GM18858 (cell line): ENCODE data around the gene HCRTR1.

Source experiments
- ATAC-seq: cut with Tn5 transposase; IDR thresholded peaks from one replicate; pipeline ENCODE4 v1.9.1; 2021; ENCODE audit not compliant: unreplicated experiment

The HCRTR1 gene

DNA sequence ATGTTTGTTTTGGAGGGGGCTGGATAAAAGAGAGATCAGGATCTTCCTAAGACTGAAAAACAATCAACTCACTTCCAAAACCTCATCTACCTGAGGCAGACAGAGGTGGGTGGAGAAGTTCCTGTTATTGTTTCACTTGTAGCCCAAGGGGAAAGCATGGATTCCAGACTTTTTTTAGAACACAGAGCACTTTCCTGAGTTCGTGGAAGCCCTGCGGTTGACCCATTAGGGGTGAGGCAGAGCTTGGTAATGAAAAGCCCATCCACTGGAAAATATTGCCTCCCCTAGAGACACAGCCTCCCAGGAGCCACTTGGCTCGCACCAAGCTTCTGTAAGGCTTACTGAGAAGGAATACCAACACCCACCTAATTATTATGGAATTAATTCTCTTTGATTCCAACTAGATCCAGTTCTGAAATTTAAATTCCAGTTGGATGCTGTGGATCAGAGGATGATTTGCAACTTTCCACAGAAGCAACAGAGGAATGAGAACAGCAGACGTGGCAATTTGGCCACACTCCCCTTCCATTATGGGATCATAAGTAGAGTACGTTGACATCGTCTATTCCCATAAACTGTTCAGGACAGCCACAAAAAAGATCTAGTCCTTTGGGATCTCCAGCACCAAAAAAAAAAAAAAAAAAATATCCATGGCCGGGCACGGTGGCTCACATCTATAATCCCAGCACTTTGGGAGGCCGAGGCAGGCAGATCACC, 31.3 kb downstream of the HCRTR1 start:
- ATAC-seq = no peak

DNA sequence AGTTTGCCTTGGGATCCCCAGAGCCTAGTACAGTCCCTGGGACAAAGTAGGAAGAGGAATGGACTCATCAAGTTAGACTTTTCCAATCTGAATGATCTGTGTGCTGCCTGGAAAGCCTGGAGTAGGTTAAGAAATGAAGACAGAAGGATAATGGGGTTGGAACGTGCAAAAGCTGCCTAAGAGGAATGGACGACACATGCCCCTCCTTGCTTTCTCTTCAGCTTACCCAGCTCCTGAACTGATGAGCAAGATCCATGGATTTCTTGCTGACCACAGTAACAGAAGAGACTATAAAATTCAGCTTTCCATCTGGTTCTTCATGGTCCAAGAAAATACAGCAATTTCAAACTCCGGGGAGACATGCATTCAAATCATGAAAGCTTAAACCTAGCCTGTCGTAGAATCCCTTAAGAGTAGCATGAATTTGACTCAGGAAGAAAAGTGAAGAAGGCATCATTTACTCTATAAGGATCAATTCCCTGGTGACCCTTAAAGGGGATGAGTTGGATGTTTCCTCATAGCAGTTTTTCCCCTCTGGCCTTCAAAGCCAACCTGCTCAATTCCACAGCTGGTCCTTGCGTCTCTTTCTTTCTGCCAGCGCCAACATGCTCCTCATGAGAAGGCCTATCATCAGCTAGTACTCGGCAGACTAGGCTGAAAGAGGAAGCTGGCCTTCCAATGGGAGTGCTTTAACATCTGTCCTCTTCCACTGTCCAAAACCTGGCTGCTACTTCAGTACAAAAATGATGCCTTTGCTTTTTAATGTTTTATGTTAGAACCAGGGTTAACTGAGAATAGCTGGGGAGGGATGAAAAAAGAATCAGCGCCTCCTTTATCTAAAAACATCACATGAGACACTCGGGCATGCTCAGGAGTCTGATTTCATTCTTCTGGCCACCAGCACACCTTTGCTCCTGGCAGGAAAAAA, 32.9 kb downstream of the HCRTR1 start:
- ATAC-seq = no peak

DNA sequence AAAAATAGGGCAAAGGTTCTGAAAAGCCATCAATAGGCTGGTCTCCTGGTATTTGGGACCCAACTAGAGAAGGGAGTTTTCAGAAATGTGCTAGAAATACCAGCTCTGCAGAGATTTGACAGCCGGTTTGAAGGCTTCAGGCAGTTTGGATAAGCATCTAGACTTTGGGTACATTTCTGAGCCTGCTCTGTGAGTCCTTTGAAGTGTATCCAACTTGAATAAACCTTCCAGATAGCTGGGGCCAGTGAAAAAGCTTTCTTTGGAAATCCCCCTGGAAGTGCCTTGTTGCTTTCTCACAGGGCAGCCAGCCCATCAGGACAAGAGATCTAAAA, 33.6 kb downstream of the HCRTR1 start:
- no peak for ATAC-seq

DNA sequence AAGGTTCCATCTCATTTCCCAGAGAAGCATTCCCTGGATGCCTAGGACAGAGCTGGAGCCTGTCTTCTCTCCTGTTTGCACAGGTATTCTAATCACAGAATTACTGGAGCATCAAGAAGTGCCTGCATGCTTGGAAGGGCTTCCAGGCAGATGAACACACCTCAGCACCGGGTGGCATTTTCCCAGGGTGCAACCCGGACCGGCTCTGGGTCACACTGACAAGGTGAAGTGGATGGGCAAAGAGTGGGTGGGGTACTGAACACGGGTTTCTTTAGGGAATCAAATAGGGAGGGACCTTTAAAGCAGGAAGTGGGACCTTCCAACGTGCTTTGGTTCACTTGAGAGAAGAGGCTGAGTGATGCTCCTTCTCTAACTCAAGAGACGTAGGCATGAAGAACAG, 34.3 kb downstream of the HCRTR1 start:
- no peak for ATAC-seq

DNA sequence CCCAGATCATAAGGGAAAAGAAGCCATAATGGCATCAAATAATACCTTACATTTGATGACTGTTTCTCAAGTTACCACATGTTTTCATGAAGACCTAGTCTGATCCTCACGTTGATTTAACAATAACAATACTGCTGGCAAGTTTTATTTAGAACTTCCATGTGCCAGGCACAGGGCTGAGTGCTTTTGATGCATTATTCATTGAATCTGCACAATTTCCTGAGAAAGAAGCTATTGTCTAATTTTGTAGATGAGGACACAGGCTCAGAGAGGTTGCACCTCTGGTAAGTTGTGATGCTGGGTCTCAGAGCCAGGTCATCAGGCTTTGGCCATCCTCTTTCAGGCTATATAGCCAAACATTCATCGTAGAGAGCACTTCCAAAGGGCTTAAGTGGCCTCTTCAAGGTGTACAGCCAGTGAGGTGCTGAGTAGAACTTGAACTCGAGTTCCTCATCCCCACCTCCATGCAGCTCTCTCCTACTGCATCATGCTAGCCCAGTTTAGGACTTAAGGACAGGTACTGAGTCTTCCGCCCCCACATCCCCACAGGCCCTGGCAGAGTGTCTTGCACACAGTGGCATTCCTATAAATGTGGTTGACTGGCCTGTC, 35.5 kb downstream of the HCRTR1 start:
- ATAC-seq = no peak

DNA sequence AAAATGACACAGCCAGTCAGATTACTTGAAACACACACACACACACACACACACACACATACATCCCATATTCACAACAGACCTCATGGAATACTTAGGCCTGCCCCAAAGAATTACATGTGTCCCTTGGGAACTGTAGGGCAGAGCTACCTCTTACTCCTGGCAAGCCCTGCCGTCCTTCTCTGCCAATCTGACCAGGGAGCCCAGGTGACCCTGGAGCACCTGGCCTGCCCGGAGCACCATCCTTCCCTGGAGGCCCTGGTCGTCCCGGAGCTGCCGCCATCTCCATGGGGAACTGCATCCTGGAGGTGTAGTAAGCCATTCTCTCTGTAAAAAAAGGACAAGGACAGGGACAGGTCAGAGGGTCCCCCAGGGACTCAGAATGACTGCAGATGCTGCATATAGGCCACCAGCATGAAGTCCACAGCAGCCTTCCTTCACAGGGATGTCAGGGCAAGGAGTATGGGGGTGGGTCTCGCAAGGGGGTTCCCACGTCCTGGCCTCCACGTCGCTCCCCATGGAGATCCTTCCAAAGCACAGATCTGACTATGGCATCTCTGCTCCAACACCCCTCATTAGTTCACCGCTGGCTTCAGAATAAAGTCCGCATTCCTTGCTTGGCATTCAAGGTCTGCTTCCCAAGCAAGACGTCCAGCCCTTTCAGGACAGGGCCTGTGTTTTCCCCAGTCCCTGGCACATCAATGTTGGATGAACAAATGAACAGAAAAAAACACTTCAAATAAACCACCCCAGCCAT, 36.4 kb downstream of the HCRTR1 start:
- no peak for ATAC-seq

DNA sequence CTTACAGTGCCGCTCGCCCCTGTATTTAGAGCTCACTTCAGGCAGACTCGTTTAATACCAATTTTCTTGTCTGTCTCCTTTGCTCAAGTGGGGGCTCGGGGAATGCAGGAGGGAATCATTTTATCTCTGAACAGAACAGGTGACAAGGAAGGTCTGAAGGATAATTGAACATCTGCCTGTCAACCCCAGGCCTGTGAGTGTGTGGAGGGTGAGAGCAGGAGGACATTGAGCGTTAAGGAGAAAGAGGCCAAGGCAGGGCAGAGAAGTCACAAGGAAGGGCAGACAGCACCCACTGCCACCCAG, 36.9 kb downstream of the HCRTR1 start:
- ATAC-seq = no peak

DNA sequence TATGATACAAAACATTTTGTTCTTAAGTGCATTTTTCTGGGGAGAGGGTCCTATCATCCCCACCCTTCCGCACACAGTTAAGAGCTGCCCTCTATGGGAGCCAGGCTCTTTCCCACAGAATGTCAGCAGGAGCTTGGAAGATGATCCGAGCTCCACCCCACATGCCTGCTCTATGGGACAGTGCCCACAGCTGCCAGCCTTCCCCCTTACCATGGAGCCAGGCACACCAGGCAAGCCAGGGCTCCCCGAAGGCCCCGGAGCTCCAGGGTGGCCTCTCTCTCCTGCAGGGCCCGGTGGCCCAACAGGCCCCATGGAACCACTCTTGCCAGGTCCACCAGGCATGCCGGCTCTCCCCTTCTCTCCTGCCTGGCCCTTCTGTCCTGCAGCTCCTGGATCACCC, 37.6 kb downstream of the HCRTR1 start:
- no peak for ATAC-seq

DNA sequence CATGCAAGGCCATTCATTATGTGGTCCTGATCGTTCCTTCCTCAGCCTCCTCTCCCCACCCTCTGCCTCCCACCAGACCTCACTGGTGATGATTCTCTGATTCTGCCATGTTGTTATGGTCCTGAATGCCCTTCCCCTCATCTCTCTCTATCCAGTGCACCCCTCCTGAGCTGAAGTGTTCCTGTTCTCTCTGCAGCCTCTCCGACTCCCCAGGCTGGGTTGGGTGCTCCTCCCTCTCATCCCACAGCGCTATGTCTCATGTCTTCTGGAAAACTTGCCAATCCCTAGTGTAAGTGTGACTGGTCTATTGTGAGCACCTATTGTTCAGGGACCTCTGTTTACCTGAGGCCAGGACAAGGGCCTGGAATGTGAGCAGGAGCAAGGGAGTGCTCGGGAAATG, 38.3 kb downstream of the HCRTR1 start:
- ATAC-seq = no peak

DNA sequence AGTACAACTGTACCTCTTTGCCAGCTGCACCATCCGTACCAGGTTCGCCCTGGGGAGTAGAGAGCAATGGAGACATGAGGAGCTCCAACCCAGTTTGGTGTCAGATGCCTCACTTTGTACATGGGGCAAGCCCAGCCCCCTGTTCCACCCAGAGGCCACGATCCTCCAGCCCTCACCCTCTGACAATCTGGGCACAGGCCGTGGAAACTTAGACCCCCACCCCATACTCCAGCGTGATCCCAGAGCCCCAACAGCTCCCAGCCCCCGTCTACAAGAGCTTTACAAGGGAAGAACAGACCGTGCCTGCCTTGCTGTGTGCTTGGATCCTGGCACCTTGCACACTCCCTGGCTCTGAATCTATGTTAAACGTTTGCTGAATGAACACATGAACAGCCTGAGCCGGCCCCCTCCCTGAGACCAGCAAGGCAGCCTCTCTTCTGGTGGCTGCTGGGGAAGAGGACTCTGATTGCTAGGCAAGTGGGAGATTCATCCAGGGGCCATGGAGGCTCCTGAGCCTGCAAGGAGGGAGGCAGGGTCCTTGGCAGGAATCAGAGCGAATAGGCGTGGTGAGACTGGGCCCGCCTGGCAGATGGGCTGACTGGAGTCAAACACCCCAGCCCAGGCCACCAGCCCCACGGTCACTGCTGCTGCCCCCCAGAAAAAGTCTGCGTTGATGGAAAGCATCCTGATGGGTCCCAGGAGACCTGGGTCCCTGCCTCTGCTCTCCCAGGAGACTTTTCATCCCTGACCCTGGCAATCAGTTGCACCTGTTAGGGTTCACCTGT, 39.7 kb downstream of the HCRTR1 start:
- ATAC-seq = no peak

DNA sequence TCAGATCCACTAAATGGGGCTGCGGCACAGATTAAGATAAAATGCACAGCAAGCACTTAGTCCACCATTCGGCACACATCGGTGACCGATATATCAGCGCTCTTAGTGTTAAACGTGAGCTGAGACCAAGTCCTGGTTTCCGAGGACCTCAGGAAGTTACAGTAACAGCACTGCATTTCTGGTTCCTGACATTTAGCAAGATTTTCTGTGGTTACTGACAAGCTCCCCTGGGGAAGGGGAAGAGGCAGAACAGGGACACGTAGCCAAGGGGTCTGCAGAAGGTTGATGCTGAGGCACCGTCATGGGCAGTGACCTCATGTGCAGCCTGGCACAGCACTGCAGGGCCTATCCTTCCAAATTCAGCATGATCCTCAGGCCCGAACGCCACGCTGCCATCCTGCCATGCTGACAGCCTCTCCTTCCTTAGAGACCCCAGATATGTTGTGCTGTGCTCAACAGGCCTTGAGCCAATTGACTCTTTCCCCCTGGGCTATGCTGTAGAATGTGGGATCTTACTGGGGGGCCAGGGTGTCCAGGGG, 40.6 kb downstream of the HCRTR1 start:
- ATAC-seq = no peak

DNA sequence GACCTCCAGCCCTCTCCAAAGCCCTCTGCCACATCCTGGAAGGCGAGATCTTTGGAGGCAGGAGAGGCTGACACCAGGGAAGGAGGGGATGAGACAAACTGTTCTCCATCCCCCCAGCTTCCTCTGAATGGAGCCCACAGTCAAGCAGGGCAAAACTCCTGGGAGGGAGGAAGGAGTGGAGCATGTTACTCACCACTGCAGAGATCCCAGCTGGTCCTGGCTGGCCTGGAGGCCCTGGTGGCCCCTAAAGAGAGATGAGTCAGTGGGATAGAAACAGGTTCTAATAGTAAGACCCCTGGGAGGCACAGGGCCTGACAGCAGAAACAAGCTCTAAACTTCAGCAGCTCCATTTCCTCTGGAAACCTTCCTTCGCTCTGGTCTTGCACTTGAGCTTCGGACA, 41.2 kb downstream of the HCRTR1 start:
- no peak for ATAC-seq

DNA sequence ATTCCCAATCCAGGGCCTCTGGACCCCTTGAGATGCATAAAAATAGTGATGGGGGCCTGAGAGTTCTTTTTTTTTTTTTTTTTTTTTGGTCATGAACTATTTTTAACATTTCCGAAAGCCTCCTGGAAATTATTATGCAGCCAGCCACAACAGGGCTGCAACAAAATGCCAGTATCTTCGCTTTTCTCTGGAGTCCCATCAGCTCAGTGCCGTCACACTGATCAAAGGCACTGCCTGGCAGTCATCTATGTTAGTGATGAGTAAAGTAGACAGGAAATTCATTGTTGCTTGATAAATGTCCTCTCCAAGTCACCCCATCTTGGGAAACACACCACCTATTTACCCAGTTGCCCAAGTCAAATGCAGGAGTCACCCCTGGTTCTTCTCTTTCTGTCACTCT, 42.4 kb downstream of the HCRTR1 start:
- ATAC-seq = no peak

DNA sequence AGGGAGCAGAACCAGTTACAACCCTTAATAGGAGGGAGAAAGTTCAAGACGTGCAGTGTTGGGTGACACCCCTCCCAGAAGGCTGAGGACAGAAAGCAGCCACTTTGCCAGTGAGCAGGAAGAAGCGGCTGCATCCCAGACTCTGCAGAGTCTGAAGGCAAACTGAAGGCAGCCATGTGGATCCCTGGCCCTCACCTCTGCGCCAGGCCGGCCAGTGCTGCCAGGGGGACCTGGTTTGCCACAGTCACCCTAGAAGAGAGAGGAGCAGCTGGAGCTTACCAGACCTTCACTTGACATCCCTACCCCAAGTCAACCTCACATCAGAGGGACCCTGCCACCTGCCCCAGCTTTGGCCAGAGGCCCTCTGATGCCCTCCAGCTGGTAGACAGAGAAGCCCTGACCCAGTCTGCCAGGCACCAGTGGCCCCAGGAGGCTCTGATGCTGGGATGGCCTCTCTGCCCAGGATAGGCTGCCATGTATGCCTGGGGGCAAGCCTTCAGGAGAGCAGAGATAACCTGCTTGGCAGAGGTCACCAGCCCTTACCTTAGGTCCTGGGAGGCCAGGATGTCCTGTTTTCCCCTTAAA, 43.5 kb downstream of the HCRTR1 start:
- no peak for ATAC-seq

DNA sequence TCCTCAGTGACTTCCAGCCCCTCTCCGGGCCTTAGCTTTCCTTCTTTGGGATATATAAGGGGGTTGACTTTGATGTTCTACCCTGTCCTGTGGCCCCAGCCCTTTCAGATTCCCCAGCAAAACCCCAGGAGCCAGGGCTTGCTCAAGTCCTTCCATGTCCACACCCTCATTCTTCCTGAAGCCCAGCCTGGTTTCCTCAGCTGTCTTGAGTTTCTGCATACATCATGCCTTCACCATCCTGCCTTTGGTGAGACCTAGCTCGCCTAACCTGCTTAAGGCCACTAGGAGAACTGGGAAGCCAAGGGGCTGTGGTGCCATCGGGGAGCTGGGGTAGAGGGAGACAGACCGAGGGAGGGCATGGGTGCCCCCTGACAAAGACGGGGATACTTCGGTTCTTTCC, 44.4 kb downstream of the HCRTR1 start:
- ATAC-seq = no peak

DNA sequence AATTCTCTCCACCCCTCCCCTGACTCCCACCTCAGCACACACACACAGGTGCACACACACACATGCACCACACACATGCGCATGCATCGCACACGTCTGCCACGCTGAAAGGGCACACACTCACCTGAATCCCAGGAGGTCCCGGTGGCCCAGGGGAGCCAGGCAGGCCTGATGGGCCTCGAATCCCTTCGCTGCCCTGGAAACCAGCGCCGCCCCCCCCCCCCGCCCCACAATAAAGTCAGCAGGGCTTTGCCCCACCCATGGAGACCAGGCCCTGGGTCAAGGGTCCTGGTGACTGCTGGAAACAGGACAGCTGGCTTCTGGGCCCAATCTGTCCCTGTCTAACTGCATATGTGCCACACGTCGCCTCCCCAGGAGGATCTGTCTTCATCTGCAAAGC, 45.0 kb downstream of the HCRTR1 start:
- ATAC-seq = no peak

DNA sequence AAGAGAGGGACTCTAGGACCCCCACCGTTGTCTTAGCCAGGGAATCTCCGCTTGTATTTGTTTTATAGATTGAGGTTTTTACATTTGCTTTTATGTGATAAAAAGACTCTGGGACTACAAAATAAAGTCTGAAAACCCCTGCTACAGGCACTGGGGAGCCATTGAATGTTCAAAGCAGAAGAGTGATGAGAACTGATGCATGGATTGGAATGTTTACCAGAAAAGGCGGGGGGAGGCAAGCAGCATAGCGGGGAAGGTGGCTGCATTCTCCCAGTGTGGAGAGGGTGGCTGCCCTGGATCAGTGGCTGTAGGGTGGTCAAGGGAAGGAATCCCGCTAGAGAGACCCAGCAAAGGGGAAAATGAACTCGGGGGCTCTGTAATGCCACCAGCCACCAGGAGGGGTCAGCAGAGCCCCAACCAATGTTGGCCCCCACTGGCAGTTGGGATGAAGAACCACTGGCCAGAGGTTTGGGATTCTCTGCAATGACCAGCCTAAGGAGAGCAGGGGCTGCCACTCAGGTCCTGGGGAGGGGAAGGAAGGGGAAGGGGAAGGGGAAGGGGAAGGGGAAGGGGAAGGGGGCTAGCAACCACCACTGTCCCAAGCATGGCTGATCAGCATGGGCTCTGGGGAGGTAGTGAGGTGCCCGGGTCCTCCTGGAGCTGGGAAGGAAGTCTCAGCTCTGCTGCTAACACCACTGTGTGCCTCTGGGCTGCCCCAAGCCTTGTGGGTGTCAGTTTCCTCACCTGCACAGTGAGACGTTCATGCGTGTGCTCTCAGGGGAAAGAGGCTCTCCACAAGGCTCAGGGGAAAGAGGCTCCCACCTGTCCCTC, 46.3 kb downstream of the HCRTR1 start:
- ATAC-seq = no peak

DNA sequence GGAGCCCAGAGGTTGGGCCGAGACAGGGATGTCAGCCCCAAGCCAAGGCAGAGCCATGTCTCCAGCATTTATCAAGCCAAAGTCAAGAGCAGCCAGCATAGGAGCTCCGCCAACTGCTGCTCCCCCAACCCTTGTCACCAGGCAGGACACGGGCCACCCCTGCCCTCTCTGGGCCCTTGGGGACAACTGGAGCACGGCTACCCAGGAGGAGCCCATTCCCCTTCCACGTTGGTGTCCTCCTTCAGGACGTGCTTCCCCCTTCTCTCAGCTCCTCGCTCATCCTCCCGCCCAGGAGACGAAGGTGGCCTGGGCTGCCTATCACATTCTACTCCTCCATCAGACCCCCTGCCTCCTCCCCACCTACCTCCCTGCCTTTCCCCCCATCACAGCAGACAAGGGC, 47.0 kb downstream of the HCRTR1 start:
- ATAC-seq = no peak

DNA sequence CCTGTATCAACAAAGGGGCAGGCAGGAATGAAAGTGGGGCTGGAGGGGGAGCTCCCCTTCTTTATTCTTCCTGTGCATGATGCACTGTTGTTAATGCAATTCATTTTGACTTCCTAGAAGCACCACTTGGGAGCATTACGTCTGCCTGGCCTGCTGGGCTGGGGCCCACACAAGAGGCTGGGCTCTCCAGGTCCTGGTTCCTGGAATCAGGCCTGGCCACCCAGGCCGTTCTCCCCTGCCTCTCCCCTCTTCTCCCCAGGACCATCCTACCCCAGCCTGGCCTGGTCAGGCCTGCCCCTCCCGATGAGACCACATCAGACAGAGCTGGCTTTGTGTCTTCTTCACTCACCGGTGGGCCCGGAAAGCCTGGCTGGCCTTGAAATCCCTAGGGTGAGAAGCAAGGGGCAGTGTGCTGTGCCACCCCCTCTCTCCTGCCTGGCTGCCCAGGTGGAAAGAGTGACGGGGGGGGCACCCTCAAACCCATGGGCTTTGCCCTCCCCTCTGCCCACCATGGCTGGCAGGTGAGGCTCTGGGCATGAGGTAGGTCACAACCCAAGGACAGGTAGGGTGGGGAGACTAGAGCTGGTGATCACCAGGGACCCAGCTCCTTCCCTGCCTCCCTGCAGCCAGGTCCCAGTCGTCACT, 47.9 kb downstream of the HCRTR1 start:
- no peak for ATAC-seq
